Esophagus muscularis mucosa (tissue), 3 donors: ENCODE measurements around the gene SEMA5B.

Source experiments
- POLR2A ChIP-seq: fragments of 450-650 bp; IDR thresholded peaks from one replicate; pipeline ENCODE4 v1.6.1; 2017; ENCODE audit warnings: antibody characterized with exemption, moderate library complexity, mild to moderate bottlenecking, low read depth
- TF ChIP-seq, protein P1 (sequence below), 3 experiments: fragments of 200-600 bp in 2 of 3; fragments of 450-650 bp in 1 of 3; sonication (generic) in 2 of 3; IDR thresholded peaks; one replicate each; pipeline ENCODE4 v1.5.1; 2017 to 2019; ENCODE audit warnings: antibody characterized with exemption in 3 of 3, mild to moderate bottlenecking in 2 of 3, moderate library complexity in 1 of 3

DNA sequence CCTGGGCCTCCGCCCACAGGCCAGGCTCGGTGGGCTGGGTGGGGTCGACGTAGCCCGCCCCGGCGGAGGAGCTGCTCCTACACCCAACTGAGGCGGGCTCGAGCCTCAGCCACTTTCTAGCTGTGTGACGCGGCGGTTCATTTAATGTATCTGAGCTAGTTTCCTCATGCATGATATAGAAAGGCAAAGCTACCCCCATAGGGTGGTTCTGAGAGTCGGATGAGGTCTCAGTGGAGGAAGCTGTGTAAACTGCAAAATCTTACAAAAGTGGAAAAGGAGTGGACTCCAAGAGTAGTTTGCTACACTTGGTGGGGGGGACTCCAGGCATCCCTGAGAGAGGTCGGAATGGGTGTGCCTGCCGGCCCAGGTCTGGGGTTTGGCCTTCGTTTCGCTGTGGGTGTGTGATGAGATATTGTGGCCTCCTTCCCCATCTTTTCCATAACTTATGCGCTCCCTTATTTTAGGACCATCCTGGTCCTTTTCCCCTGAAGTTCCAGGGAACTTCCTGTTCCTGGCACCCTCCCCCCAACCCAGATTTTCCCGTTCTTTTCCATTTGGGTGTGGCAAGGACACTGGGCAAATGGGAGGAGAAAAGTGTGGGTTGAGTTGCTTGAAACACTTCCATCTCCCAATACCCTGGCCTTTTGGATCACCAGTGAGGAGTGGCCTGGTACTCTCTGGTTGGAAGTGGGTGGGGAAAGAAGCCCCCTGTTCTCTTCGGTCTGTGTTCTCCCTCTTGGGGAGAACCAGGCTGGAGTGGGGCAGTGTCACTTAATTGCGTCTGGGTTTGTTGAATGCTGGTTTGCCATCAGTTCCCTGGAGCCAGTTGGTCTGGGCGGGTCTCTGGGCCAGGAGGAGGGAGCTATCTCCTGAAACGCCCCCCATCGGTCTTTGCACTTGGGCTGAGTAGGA, 40.4 kb upstream of the SEMA5B start:
- TF ChIP-seq, protein P1, sequence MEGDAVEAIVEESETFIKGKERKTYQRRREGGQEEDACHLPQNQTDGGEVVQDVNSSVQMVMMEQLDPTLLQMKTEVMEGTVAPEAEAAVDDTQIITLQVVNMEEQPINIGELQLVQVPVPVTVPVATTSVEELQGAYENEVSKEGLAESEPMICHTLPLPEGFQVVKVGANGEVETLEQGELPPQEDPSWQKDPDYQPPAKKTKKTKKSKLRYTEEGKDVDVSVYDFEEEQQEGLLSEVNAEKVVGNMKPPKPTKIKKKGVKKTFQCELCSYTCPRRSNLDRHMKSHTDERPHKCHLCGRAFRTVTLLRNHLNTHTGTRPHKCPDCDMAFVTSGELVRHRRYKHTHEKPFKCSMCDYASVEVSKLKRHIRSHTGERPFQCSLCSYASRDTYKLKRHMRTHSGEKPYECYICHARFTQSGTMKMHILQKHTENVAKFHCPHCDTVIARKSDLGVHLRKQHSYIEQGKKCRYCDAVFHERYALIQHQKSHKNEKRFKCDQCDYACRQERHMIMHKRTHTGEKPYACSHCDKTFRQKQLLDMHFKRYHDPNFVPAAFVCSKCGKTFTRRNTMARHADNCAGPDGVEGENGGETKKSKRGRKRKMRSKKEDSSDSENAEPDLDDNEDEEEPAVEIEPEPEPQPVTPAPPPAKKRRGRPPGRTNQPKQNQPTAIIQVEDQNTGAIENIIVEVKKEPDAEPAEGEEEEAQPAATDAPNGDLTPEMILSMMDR (IDR thresholded peaks at IDR 0.05): no peak
- no peak for TF ChIP-seq POLR2A
